ENCODE results near the gene KIAA1958. TPM values are rescaled to one million over a fixed set of nuclear protein-coding genes. Genes with fewer than 3 reads are reported as not detected.

KIAA1958 gene
- total RNA-seq, 5 donors from 2014 or later (not counting 1 experiment from before 2014, with no cell fraction given), result 4.6 to 6.4 (median 6.2) TPM

- no peak overlapping the region for H3K4me3 ChIP-seq (ENCODE audit: control insufficient read depth in 1 of 2, extremely low read depth in 1 of 2, low read length in 1 of 2)
- Mint-ChIP-seq H3K4me1 (peaks cover 50 to 56% (median 56%) of the 10 kb centered on the region in 3 donors), H3K27ac (no peak overlapping the region), H3K27me3 (no peaks in the 10 kb centered on the region), H3K9me3 (peaks cover 0 to 4% (median 0%) of the 10 kb centered on the region in 3 donors), H3K4me3 (peak overlapping the region in 1 of 3 donors; percentile 55), H3K36me3 (peaks cover 38% of the 10 kb centered on the region)
- no peak for ATAC-seq (replicated peaks in 1 of 4)
- ChIA-PET POLR2A (interaction anchor here in 1 of 2 donors (0.7 kb wide), 1 partner anchor 10 kb away, joined by 3 read pairs; no protein-coding TSS in a partner anchor), CTCF (interaction anchor here in 1 of 2 donors (0.8 kb wide), 1 partner anchor 44 kb away, joined by 3 read pairs; no protein-coding TSS in a partner anchor)
- no peaks in the 10 kb centered on the region for H3K27me3 ChIP-seq (replicated peaks in 1 of 2; ENCODE audit: control insufficient read depth in 2 of 2, extremely low read depth in 1 of 2, insufficient read depth in 2 of 2, low read length in 1 of 2)
- no peak overlapping the region for H3K27ac ChIP-seq (ENCODE audit: low read length)
- H3K4me1 ChIP-seq (ENCODE audit: control insufficient read depth in 1 of 2, extremely low read depth in 1 of 2, insufficient read depth in 2 of 2, low read length in 2 of 2), result peaks cover 11 to 15% of the 10 kb centered on the region in 2 experiments
- H3K9me3 ChIP-seq, result no peaks in the 10 kb centered on the region
- no CpG with 5 or more reads among the region's 3 CpGs for WGBS (ENCODE audit: insufficient coverage)
- peaks cover 0 to 22% of the 10 kb centered on the region in 2 donors for H3K36me3 ChIP-seq (ENCODE audit: control insufficient read depth in 2 of 2, extremely low read depth in 1 of 2, insufficient read depth in 1 of 2, low read length in 1 of 2)
- no peak for DNase-seq
These were observed 226.1 kb downstream of the KIAA1958 start for GRCh38 chr9:112712678-112713077.

- peaks cover 0 to 2% of the 10 kb centered on the region in 2 donors for H3K36me3 ChIP-seq (ENCODE audit: control insufficient read depth in 2 of 2, extremely low read depth in 1 of 2, insufficient read depth in 1 of 2, low read length in 1 of 2)
- CTCF ChIA-PET, result interaction anchor here (0.6 to 1.8 kb wide), 15 partner anchors 13 to 1057 kb away, joined by 3 to 26 read pairs (median 4); partner anchors contain the start of genes GNG10 (in 1 of the 2), HSDL2 (in 1 of the 2), KIAA1958 (in 1 of the 2) and SNX30 (in 1 of the 2)
- H3K4me1 Mint-ChIP-seq, result peaks cover 19 to 33% (median 26%) of the 10 kb centered on the region in 3 donors
These were observed 231.2 kb downstream of the KIAA1958 start, which contains the start of gene INIP for GRCh38 chr9:112717661-112718331. Gene INIP (minus strand): TSS chr9:112718117. CDS start chr9:112716485, 1,632 bp downstream.

More at GRCh38 chr9:112717661-112718331, 231.2 kb downstream of the KIAA1958 start, which contains the start of gene INIP:
- Histone ChIP-seq H3K4me3 (ENCODE audit: control insufficient read depth in 1 of 2, extremely low read depth in 1 of 2, low read length in 1 of 2) (peak within 1 kb of the TSS; percentile 76 to 97), H3K27me3 (replicated peaks in 1 of 2; ENCODE audit: control insufficient read depth in 2 of 2, extremely low read depth in 1 of 2, insufficient read depth in 2 of 2, low read length in 1 of 2) (no peaks in the 10 kb centered on the region), H3K27ac (ENCODE audit: low read length) (peak within 1 kb of the TSS; percentile 94), H3K9me3 (no peaks in the 10 kb centered on the region), H3K4me1 (ENCODE audit: control insufficient read depth in 1 of 2, extremely low read depth in 1 of 2, insufficient read depth in 2 of 2, low read length in 2 of 2) (peaks cover 8 to 20% of the 10 kb centered on the region in 2 experiments)
- ATAC-seq (replicated peaks in 1 of 4) (peak; percentile 91 to 96 (median 93)), DNase-seq (peak; percentile 92 to 99 (median 97))
- peaks cover 8% of the 10 kb centered on the region for H3K36me3 Mint-ChIP-seq
- H3K4me3 Mint-ChIP-seq, result peak within 1 kb of the TSS; percentile 83 to 98 (median 97)
- POLR2A ChIA-PET, result interaction anchor here (0.5 to 2.1 kb wide), 15 partner anchors 10 to 1893 kb away, joined by 3 to 16 read pairs (median 4); partner anchors contain the start of genes HSDL2 (in 1 of the 2), KIAA1958 (in 1 of the 2) and TMEM268 (in 1 of the 2)
- WGBS (ENCODE audit: insufficient coverage), result under 1% methylated on average over 45 of the region's 51 CpGs
- peak within 1 kb of the TSS; percentile 98 for H3K27ac Mint-ChIP-seq
- H3K27me3 Mint-ChIP-seq, result no peaks in the 10 kb centered on the region
- H3K9me3 Mint-ChIP-seq, result peaks cover 0 to under 1% (median 0%) of the 10 kb centered on the region in 3 donors

Other genes starting within 250 kb of the KIAA1958 start
- 100 to 1,000 TPM; 107 to 116 (median 109) TPM for gene PTBP3, start 153.2 kb upstream of the KIAA1958 start, total RNA-seq
- 10 to 100 TPM in 3 of 5 donors, 1 to 10 TPM in 2; 9.1 to 11.8 (median 10.8) TPM for gene HSDL2, start 106.7 kb upstream of the KIAA1958 start, total RNA-seq
- gene INIP, start 231.3 kb downstream of the KIAA1958 start, total RNA-seq, result 10 to 100 TPM; 13.6 to 27.4 (median 22.6) TPM